Measurements from ENCODE around the gene RERG.

- TF ChIP-seq EZH2 (IDR thresholded peaks at IDR 0.05; ENCODE audit: insufficient read depth, poor library complexity, severe bottlenecking) (no peak), EZH2phosphoT487 (IDR thresholded peaks at IDR 0.05; ENCODE audit: insufficient read depth, low read depth) (no peak)
Observed at GRCh38 chr12:15268309-15268708, 47.1 kb upstream of the RERG start.
